NCI-H2196 treated with DMSO at 0.1 percent for 48 hours (cell line): ENCODE data around the gene C19orf18.
"Not testable (repeated sequence)": the region's sequence is repeated elsewhere in the genome, so short reads cannot be mapped to it uniquely, and the experiment has no call there.

Source experiments
- DNase-seq: peaks from one replicate; lab custom pipeline; 2025; ENCODE audit not compliant: unreplicated experiment; lab: John Stamatoyannopoulos, UW

The C19orf18 gene

DNA sequence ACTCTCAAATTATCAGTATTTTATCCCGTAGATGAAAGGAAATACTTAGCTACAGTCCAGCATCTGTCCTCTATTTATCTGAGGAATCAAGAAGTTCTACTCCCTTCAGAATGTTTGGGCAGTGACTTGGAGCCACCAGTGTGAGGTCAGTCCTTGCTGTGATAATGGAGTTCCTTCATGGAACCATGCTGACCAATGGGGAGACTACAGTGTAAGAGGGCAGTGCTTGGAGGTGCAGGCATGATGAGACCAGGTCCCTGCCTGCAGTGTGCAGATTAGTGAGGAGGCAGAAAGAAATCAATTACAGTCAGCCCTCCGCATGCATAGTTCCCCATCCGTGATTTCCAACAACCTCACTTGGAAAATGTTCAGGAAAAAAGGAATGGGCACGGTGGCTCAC is at the start of gene C19orf18:
TSS of gene C19orf18 (minus strand) at position 101 of the 400 bp plus-strand sequence. CDS start 102 bp downstream, outside the sequence.
- DNase-seq, result no peak

DNA sequence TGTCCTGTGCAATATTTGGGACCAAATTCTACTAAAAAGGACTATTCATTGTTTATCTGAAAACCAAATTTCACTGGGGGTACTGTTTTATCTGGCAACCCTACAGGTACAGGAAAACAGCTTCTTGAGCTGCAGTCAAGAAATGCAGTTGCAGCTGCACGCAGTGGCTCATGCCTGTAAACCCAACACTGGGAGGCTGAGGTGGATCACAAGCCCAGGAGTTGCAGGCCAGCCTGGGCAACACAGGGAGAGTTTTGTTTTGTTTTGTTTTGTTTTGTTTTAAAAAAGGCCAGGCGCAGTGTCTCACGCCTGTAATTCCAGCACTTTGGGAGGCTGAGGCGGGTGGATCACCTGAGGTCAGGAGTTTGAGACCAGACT is 47.9 kb upstream of the C19orf18 start:
- no peak for DNase-seq

DNA sequence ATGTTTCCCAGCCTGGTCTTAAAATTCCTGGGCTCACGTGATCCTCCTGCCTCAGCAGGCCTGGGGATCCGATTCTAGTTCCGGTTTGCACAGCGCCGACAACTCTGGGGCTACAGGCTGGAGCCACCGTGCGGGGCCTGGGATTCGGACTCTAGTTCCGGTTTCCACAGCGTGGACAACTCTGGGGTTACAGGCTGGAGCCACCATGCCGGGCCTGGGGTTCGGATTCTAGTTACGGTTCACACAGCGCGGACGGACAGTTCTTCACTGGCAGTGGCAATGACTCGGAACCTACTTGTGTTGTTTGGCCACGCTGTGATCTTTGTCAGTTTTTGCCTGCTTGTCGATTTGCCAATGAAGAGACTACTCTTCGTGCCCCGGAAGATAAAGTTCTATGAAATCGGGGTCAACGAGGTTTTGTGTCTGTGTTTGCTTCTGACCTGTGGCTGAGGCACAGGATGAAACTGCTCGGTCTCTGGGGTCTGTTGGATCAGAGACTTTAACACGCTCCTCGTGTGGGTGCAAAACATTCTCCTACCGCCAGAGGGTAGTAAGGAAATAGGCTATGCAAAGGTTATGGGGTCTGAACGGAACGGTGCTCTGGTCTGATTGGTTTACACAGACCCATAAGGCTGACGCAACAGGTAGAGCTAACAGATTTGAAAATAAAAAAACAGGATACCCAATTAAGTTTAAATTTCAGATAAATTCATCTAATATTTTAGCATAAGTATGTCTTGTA is 47.4 kb upstream of the C19orf18 start:
- DNase-seq, result no peak

DNA sequence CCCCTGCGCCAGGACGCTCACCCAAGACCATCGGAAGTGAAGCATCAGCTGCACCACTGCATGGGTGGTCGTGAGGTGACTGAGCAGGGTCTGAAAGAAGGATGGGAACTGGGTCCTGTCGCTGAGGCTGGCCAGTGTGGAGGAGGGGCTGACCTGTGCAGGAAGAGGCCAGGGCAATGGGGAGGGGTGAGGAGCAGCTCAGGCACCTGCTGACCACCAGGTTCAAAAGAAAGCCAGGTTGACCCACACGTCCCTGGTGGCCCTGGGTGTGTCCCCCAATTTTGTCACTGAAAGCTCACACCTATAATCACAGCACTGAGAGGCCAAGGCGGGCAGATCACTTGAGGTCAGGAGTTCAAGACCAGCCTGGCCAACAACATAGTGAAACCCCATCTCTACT is 45.8 kb upstream of the C19orf18 start:
- no peak for DNase-seq

DNA sequence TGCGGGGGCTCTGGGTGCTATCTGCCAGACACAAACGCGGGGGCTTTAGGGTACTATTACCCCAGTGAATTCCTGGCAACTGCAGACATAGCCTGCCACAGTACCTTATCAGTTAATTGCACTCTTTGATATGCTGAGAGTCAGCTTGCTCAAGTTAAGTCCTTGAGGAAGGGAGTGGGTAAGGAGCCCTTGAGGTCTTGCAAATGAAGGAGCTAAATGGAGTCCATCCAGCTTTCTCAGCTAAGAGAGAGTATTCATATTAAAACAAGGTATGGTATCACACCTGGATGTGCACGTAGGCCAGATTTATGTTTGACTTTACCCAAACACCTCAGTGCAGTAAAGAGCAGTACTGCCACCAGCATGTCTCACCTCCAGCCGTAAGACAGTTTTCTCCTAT is 39.8 kb upstream of the C19orf18 start:
- no peak for DNase-seq

DNA sequence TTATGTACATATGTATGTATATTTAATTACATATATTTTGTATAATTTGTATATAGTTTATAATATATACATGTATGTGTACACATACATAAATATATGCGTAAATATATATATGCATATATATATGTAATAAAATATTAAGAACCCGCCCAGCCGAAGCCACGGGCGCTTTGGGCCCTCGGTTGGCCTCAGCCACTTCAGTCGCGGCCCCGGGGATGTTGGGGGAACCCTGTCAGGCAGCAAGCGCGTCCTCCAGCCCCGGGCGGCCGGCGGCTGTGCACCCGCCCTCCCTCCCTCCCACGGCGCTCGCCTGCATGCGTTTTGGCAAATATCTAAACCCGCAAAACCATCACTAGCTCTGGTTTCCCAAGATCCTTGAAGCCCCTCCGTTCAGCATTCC is 36.2 kb upstream of the C19orf18 start:
- no peak for DNase-seq

DNA sequence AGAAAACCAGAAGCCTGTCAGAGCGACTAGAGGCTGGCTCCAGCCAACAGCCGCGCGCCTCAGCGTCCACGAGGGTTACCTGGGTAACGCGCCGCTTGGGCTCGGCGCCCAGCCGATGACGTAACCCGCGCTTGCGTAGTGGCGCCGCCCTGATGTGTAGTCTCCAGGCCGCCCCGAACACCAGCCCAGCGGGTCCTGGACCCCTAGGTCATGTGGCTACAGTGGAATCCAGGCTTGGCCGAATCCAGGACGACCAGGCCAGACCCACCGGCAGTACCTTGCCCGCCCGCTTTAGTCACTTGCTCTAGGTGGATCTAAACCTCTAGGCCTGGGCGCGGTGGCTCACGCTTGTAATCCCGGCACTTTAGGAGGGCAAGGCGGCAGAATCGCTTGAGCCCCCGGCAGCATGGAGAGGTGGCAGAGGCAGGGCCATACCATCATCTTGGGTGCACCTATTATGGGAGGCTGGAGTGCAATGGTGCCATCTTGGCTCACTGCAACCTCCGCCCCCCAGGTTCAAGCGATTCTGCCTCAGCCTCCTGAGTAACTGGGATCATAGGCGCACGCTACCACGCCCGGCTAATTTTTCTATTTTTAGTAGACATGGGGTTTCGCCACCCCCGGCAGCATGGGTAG is 35.5 kb upstream of the C19orf18 start:
- peak; percentile 62 for DNase-seq

DNA sequence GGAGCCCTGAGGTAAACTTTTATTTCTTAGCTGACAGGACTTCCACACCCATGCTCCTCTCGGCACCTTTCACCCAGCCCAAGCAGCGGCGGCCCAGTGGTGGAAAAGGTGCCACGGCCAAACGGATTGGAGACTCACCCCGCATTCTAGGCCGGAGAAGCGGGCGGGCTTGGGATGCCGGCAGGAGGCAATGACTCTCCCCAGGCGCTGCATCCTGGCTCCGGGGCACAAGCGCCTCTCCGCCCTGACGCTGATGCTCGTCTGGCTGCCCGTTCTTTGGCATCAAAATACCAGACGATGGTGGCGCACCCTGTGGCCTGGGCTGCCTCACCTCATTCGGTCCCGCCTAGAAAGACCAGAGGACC is 34.9 kb upstream of the C19orf18 start:
- DNase-seq, result no peak

DNA sequence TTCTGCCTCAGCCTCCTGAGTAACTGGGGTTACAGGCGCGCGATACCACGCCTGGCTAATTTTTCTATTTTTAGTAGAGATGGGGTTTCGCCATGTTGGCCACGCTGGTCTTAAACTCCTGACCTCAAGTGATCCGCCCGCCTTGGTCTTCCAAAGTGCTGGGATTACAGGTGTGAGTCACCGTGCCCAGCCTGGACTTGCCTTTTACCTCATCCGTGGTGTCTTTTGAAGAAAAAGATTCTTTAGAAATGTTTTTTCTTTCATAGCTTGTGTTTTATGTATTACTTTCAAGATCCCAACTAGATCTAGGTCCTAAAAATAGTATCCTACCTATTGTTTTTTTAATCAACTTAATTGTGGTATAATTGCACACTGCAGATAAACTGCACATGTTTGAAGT is 34.5 kb upstream of the C19orf18 start:
- not testable (repeated sequence) for DNase-seq

DNA sequence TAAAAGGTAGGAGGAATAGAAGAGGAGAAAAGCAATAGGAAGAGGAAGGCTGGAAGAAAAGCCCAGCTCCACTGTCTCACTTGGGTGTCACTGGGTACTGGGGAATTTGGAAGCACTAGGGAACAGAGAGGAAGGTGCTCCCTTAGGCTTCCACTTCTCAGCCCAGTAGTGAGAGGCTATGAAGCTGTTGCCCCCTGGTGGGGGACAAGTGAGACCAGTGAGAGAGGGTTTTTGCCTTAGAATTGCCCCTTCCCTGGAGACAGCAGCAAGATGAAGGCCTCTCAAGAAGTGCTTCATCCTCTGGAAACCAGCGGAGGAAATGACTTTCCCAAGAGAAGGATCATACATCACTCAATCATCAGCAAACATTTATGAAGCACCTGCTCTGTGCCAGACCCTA is 33.0 kb upstream of the C19orf18 start:
- DNase-seq, result no peak

DNA sequence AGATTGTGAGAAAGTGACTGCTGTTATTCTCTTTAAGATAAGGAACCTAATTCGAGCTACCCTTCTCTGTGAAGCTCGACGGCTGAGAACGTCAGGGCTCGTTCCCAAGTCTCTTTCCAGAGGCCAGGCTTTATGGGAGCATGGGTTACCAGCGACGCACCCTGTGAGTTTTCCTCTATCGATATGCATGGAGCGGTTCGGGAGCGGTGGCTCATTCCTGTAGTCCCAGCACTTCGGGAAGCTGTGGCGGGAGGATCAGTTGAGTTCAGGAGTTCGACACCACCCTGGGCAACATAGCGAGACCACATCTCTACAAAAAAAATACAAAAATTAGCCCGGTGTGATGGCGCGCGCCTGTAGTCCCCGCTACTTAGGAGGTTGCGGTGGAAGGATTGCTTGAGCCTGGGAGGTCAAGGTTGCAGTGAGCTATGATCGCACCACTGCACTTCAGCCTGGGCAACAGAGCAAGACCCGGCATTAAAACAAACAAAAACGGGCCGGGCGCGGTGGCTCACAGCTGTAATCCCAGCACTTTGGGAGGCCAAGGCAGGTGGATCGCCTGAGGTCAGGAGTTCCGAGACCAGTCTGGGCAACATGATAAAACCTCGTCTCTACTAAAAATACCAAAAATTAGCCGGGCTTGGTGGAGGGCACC is 29.0 kb upstream of the C19orf18 start:
- no peak for DNase-seq

DNA sequence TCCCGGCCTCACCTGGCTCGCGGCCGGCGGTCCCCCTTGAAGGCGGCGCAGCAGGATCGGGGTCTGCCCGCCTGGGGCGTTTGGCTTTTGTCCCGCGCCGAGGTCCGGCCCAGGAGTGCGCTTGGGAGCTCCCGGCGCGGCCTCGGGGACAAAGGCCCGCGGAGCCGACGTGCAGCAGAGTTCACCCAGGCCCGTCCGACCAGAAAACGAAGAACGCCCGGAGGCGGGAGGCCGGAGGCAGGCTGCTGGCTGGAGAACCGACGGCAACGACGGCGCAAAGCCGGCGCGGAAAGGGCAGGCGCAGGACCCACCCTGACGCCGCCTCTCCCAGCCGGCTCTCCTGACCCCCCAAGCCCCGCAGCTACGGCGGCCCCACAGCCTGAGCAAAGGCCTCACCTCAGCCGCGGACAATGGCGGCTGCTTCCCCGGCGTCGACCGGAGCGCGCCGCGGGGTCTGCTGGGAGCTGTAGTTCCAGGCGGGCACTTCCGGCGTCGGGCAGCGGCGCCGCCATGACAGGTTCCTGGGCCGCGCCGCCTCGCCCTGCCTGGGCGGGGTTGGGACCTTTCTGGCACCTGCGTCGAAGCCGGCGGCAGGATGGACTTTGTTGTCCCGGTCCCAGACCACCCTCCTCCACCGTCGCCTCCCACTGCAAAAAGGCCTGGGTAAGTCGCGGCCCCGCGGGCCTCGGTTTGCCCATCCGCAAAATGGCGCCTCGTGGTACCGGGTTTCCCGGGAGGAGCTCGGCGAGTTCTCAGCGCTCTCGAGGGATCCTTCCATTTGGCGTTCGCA is 28.2 kb upstream of the C19orf18 start, which contains the start of gene ZNF606:
TSS of gene ZNF606 (minus strand) at position 437 of the 790 bp plus-strand sequence. CDS start 1,501 bp downstream, outside the sequence.
- peak; percentile 65 for DNase-seq

DNA sequence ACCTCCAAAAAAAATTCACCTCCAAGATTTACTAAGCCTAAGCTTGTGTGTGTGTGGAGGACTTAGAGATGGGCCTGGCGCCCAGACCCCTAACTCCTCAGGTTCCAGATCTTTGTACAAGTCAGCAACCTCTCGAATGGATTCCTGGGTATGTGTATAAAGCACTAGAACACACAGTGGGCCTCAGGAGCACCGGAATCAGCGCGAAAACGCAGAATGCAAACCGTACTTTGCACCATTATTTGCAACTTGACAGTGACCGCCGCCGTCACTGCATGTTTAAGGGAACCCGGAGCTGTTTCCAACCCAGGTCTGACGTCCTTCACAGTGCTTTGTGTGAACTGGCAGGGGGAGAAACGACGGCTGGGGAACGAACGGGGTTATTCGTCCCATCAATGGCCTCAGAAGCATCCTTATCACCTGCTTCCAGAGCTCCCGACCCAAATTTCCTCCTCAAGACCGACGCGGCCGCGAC is 27.6 kb upstream of the C19orf18 start:
- no peak for DNase-seq

DNA sequence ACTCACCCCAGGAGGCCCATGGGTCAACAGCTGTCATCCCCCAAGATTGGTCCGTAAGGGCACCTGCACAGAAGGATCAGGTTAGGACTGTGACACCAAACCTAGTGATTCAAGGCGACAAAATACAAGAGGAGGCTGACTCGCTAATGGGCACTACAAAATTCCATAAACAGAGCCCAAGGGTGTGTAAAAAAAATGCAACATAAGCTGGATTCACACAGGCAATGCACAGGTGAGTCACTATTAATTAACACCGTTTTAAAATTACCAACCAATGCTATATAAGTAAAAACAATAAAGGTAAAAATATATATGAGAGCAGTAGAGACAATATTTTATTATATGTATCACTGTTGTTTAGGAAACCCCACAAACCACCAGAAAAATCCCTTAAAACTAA is 26.3 kb upstream of the C19orf18 start:
- no peak for DNase-seq

DNA sequence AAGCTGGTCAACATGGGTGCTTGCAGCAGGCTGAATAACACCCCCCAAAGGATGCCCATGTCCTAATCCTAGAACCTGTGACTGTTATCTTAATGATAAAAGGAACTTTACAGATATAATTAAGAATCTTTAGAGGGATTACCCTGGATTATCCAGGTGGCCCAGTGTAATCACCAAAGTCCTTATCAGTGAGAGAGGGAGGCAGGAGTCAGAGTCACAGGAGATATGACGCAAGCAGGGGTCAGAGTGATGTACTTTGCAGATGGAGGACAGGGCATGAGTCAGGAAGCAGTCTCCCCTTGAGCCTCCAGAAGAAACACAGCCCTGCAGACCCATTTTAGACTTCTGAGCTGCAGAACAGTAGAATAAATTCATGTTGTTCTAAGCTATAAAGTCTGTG is 18.5 kb upstream of the C19orf18 start:
- DNase-seq, result no peak

DNA sequence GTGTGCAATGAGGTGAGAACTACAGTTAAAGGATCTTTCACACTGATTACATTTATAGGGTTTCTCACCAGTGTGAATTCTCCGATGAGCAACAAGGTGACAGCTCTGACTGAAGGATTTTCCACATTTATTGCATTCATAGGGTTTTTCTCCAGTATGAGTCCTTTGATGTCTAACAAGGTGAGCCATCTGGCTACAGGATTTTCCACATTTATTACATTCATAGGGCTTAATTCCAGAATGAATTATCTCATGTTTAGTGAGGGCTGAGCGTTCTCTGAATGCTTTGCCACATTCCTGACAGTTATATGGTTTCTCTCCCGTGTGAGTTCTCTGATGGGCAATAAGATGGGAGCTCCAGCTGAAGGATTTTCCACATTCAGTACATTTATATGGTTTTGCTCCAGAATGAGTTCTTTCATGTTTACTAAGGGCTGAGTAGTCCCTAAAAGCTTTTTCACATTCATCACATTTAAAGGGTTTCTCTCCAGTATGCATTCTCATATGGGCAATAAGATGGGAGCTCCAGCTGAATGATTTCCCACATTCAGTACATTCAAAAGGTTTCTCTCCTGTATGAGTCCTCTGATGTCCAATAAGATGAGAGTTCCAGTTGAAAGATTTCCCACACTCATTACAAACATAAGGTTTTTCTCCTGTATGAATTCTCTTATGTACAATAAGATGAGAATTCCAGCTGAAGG is 4.4 kb upstream of the C19orf18 start:
- no peak for DNase-seq

DNA sequence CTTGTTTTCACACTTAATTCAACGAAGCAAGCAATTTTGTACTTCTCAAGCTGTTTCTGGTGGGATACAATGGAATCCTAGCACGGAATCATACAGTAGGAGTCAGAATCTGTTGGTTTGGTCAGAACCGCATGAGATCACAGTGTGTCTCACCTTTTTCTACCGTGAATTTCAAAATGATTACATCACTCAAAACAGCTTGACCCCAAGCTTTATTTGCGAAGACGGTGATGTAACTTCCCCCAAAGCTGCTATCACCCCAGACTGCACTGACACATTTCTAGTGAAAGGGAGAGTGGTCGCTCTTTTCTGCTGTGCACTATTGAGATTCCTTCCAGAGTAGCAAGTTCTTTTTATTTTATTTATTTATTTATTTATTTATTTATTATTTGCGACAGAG is 9.6 kb downstream of the C19orf18 start:
- no peak for DNase-seq

DNA sequence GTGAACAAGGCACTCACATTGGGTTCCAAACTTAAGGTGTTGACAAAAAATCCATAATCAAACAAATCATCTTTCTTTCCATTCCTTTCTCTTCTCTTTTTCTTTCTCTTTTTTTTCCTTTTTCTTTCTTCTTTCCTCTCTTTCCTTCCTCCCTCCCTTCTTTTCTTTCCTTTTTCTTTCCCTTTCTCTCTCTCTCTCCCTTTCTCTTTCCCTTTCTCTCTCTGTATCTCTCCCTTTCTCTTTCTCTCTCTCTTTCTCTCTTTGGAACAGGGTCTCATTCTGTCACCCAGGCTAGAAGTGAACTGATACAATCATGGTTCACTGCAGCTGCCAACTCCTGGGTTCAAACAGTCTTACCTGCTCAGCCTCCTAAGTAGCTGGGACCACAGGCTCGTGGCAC is 12.5 kb downstream of the C19orf18 start:
- DNase-seq, result no peak

DNA sequence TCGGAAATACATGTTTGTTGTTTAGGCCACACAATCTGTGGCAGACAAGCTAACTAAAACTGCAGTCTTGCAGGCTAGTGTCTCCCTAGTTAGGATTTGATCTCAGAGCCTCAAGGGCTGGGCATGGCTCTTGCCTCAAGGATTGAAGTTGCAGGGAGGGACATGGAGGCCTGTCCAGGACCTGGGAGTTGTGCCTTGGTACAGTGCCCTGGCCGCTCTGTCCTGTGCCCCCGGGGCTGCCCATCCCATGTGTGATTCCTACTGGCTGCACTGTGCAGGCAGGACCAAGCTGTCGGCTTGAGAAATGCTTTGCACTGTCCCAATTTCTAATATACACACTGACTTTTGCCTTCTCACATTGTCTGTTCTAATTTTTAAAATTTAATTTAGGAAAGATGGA is 19.3 kb downstream of the C19orf18 start:
- DNase-seq, result no peak

DNA sequence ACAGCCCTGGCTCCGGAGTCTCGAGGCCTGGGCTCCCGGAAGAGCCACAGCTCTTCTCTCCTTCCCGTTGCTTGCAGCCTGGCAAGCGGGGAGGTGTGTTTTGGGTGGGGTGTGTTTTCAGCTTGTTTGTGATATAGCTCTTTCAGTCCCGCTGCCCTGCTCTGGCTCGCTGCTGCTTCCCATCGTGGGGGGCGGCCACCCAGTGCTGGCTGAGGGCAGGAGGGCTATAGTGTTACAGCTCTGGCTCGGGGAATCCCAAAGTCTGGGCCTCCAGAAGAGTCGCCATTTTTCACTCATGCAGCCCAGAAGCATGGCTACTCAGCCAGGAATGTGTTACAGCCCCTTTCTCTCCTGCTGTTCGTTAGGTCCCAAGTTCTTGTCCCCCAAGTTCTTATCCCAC is 24.6 kb downstream of the C19orf18 start:
- no peak for DNase-seq

DNA sequence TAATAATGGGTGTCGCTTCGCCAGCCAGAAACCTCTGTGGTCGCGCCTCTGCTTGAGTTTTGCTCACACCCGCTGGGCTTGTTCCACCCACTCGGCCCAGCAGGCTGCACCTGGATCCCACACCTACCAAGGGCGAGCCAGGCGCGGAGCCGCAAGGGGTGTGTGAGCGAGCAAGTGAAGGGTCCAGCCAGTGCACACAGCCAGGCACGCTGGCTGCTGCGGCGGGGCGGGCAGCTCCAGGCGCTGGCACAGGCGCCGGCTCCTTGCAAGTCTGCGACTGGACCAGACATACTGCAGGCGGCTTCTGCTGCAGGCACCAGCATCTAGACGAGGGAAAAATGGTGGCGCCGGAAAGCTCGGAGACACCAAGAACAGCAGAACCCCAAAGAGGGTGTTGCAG is 25.0 kb downstream of the C19orf18 start:
- DNase-seq, result no peak
